NCI-H446 treated with DMSO at 0.1 percent for 48 hours (cell line): ENCODE data around the gene ASMTL.
"Not testable (repeated sequence)": the region's sequence is repeated elsewhere in the genome, so short reads cannot be mapped to it uniquely, and the experiment has no call there.

Experiments used
- DNase-seq: peaks from one replicate; lab custom pipeline; 2025; lab: John Stamatoyannopoulos, UW

Gene ASMTL, protein sequence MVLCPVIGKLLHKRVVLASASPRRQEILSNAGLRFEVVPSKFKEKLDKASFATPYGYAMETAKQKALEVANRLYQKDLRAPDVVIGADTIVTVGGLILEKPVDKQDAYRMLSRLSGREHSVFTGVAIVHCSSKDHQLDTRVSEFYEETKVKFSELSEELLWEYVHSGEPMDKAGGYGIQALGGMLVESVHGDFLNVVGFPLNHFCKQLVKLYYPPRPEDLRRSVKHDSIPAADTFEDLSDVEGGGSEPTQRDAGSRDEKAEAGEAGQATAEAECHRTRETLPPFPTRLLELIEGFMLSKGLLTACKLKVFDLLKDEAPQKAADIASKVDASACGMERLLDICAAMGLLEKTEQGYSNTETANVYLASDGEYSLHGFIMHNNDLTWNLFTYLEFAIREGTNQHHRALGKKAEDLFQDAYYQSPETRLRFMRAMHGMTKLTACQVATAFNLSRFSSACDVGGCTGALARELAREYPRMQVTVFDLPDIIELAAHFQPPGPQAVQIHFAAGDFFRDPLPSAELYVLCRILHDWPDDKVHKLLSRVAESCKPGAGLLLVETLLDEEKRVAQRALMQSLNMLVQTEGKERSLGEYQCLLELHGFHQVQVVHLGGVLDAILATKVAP

GRCh38 chrX:1452516-1453394 lies at the start of gene ASMTL:
Gene ASMTL, minus strand, starts transcription at chrX:1452909. Its CDS starts 69 bp downstream, at chrX:1452840.
- no peak for DNase-seq

GRCh38 chrX:1502241-1502640 lies 49.5 kb upstream of the ASMTL start:
- DNase-seq: no peak

- no peak for DNase-seq
These were observed 48.3 kb upstream of the ASMTL start for GRCh38 chrX:1500701-1501624.

DNA sequence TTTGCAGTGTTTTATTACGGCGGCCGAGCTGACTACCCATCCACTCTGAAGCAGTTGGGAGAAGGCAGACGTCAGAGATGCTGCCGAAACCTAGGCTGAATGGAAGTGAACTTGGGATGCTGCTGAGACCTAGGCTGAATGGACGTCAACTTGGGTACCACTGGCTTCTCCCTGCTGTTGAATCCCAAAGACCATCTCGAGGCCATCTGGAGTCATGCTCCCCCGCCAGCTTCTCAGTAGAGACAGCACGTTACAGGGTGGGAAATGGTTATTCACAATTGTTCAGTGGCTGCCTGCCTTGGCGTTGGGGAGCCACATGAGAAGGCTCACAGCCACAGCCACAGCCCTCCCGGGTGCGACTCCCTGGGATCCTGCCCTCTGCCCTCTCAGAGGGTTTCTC lies 43.4 kb upstream of the ASMTL start:
- DNase-seq: no peak

DNA sequence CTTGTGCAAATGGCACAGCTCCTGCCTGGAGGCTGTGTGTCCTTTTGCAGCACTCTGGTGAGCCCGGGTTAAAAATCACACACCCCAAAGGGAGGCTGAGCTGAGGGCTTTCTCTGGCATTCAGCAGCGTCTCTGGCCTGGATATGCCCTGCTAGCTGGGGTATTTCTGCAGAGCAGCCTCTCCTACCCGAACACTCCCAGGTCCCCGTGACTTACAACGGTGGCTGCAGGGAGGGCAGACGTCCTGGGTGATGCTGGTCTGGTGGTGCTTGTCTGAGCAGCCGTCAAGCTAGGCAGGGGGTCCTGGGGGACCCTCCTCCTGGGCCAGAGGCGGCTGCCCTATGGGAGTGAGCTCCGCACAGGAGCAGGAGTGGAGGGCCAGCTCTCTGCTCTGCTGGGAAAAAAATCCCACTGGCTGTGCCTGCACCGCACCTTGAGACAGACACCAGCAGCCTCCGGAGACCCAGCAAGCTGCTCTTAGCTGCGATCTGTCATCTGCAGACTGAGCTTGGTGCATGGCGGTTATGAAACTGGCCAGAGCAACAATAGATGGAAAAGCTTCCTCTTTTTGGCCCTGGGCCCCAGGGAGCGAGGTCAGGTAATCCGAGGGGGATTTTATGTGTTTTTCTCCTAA lies 41.3 kb upstream of the ASMTL start:
- no peak for DNase-seq

GRCh38 chrX:1493412-1493811 lies 40.7 kb upstream of the ASMTL start:
- no peak for DNase-seq

GRCh38 chrX:1492421-1493012 lies 39.8 kb upstream of the ASMTL start:
- DNase-seq: no peak

DNA sequence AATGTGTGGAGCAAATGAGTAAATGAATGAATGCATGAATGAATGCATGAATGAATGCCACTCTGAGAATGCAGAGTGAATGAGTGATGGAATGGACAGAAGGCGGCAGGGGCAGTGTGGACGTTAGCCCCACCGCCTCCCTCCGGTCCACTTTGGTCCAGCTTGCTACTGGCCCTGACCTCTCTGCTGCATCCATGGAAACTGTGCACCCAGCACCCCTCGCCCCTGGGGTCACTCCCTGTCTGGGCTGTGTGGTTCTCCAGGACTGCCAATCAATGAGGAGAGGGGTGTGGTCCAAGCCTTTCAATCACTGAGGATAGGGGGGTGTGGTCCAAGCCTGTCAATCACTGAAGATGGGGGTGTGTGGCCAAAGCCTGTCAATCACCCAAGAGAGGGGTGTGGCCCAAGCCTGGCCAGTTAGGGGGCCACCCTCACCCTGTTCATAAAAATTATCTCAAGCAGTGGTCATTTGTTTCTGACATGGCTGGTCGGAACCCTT lies 39.2 kb upstream of the ASMTL start:
- no peak for DNase-seq

GRCh38 chrX:1491248-1491647 lies 38.5 kb upstream of the ASMTL start:
- DNase-seq: not testable (repeated sequence)

DNA sequence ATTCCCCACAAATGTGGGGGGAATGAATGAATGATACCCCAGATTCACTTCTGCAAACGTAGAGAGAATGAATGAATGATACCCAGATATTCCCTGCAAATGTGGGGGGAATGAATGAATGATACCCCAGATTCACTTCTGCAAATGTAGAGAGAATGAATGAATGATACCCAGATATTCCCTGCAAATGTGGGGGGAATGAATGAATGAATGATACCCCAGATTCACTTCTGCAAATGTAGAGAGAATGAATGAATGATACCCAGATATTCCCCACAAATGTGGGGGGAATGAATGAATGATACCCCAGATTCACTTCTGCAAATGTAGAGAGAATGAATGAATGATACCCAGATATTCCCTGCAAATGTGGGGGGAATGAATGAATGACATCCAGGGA lies 38.0 kb upstream of the ASMTL start:
- not testable (repeated sequence) for DNase-seq

DNA sequence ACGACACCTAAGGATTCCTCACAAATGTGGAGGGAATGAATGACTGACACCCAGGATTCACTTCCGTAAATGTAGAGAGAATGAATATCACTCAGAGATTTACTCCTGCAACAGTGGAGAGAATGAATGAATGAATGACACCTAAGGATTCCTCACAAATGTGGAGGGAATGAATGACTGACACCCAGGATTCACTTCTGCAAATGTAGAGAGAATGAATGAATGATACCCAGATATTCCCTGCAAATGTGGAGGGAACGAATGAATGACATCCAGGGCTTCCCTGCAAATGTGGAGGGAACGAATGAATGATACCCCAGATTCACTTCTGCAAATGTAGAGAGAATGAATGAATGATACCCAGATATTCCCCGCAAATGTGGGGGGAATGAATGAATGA lies 36.6 kb upstream of the ASMTL start:
- not testable (repeated sequence) for DNase-seq

- DNase-seq: no peak
These were observed 36.0 kb upstream of the ASMTL start for GRCh38 chrX:1488745-1489144.

DNA sequence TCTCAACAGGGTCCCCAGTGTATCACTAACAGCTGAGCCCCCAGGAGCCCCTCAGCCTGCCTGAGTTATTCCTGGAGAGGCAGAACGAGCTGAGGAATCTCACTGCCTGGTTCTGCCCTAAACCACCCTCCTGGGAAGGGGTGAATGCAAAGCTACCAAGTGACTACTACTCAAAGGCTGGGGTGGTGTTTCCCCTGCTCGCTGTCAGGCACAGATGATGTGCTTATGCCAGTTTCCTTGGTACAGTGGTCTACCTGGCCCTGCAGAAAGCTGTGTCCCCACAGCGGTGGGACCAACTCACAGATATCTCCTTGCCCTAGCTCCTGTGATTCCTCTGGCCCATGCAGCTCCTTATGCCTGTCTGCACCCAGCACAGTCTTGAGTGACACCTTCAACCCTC lies 35.4 kb upstream of the ASMTL start:
- no peak for DNase-seq

GRCh38 chrX:1487401-1487800 lies 34.7 kb upstream of the ASMTL start:
- no peak for DNase-seq

GRCh38 chrX:1486749-1487361 lies 34.1 kb upstream of the ASMTL start:
- DNase-seq: no peak

DNA sequence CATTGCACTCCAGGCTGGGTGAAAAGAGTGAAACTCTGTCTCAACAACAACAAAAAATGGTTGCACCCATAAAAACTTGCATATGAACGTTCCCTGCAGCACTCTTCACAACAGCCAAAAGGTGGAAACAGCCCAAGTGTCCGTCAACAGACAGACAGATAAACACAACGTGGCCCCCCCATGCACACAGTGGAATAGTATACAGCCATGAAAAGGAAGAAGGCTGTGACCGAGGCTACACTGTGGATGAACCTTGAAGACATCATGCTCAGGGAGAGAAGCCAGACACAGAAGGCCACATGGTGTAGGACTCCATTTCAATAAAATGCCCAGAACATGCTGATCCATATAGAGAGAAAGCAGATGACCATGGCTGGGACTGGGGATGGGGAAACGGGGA lies 33.5 kb upstream of the ASMTL start:
- no peak for DNase-seq

DNA sequence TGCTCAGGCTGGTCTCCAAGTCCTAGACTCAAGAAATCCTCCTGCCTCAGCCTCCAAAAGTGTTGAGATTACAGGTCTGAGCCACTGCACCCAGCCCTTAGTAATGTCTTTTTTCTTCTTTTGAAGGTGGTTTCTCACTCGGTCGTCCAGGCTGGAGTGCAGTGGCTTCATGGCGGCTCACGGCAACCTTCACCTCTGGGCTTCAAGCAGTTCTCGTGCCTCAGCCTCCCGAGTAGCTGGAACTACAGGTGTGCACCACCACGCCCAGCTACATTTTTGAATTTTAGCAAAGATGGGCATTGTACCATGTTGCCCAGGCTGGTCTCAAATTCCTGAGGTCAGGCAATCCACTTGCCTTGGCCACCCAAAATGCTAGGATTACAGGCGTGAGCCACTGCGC lies 32.3 kb upstream of the ASMTL start:
- DNase-seq: no peak

GRCh38 chrX:1484638-1485019 lies 31.9 kb upstream of the ASMTL start:
- no peak for DNase-seq

GRCh38 chrX:1483843-1484637 lies 31.3 kb upstream of the ASMTL start:
- DNase-seq: no peak
